ENCODE results near the gene EXOSC2.

EXOSC2 gene

GRCh38 chr9:130740218-130741023 lies 46.8 kb downstream of the EXOSC2 start:
- DNase-seq = no peak

GRCh38 chr9:130741024-130741305 lies 47.4 kb downstream of the EXOSC2 start:
- no peak for DNase-seq

GRCh38 chr9:130741831-130742449 lies 48.4 kb downstream of the EXOSC2 start:
- no peak for DNase-seq

- DNase-seq = no peak
Observed at GRCh38 chr9:130743656-130744055, 50.1 kb downstream of the EXOSC2 start.

GRCh38 chr9:130745210-130745800 lies 51.7 kb downstream of the EXOSC2 start:
- no peak for DNase-seq

- DNase-seq = no peak
Observed at GRCh38 chr9:130745829-130746228, 52.2 kb downstream of the EXOSC2 start.

- no peak for DNase-seq
Observed at GRCh38 chr9:130746434-130747212, 53.0 kb downstream of the EXOSC2 start.

GRCh38 chr9:130751631-130752355 lies 58.2 kb downstream of the EXOSC2 start:
- no peak for DNase-seq

Data from CD4-positive, alpha-beta T cell treated with Interleukin-1 beta for 1 hour (primary cell).